KMS-11 (cell line): ENCODE measurements around the gene TESMIN.

ENCODE experiments used
- H2AFZ ChIP-seq: fragments of 200-600 bp; sonication (generic); 2 replicates; pipeline ENCODE4 v1.6.1; 2016; ENCODE audit warnings: antibody characterized with exemption, mixed run types, low read depth
- H3K27ac ChIP-seq: fragments of 200-600 bp; sonication (generic); 2 replicates; pipeline ENCODE4 v1.6.1; 2016; ENCODE audit warnings: mild to moderate bottlenecking, mixed run types
- H3K27me3 ChIP-seq: fragments of 200-600 bp; sonication (generic); 2 replicates; pipeline ENCODE4 v1.6.1; 2017; ENCODE audit warnings: mild to moderate bottlenecking, low read depth, mixed run types, moderate library complexity; ENCODE audit not compliant: insufficient read depth
- H3K36me3 ChIP-seq: fragments of 200-600 bp; sonication (generic); 2 replicates; pipeline ENCODE4 v1.6.1; 2017; ENCODE audit warnings: mild to moderate bottlenecking, mixed run types; ENCODE audit not compliant: insufficient read depth
- H3K4me1 ChIP-seq: fragments of 200-600 bp; sonication (generic); 2 replicates; pipeline ENCODE4 v1.6.1; 2016; ENCODE audit warnings: mild to moderate bottlenecking, low read depth, mixed run types; ENCODE audit not compliant: poor library complexity, severe bottlenecking
- H3K4me2 ChIP-seq: fragments of 200-600 bp; sonication (generic); 2 replicates; pipeline ENCODE4 v1.7.0; 2016; ENCODE audit warnings: mild to moderate bottlenecking, mixed run types
- H3K4me3 ChIP-seq: fragments of 200-600 bp; sonication (generic); IDR thresholded peaks from 2 replicates; pipeline ENCODE4 v1.6.1; 2017; ENCODE audit warnings: low read depth, low read length, mixed read lengths; ENCODE audit not compliant: insufficient read depth
- H3K79me2 ChIP-seq: fragments of 200-600 bp; sonication (generic); 2 replicates; pipeline ENCODE4 v1.6.1; 2016; ENCODE audit warnings: low read depth, mixed run types; ENCODE audit not compliant: insufficient read depth
- H3K9ac ChIP-seq: fragments of 200-600 bp; sonication (generic); 2 replicates; pipeline ENCODE4 v1.6.1; 2016; ENCODE audit warnings: mild to moderate bottlenecking, mixed run types
- H4K20me1 ChIP-seq: fragments of 200-600 bp; sonication (generic); 2 replicates; pipeline ENCODE4 v1.6.1; 2016; ENCODE audit warnings: mild to moderate bottlenecking, mixed run types; ENCODE audit not compliant: insufficient read depth
- TF ChIP-seq, protein P1 (sequence below): fragments of 200-600 bp; sonication (generic); conservative IDR thresholded peaks from 2 replicates; pipeline ENCODE4 v1.6.1; 2017; ENCODE audit warnings: low read depth, mild to moderate bottlenecking, antibody characterized with exemption, low read length, moderate library complexity, mixed read lengths

The TESMIN gene

GRCh38 chr11:68687311-68687710 is 64.0 kb downstream of the TESMIN start:
- H3K9ac ChIP-seq: no peak overlapping the region

DNA sequence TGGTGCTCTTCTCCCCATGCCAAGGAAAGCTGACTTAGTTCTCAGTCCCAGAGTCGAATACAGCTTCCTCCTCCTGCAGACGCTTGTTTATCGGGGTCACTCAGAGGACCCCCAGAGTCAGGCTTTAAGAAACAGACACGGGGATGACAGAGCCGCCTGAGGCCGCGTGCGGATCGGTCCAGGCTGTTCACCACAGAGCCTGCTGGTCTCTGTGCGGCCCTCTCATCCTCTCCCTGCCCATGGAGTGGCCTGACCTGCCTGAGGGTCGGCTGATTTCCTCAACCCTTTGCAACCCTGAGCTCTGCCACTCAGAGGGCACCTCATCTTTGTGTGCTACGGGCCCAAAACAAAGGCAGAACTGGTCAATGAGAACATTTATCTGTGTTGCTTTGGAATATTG is 64.8 kb downstream of the TESMIN start:
- Histone ChIP-seq H2AFZ (no peak overlapping the region), H3K79me2 (no peaks in the 10 kb centered on the region), H3K4me1 (no peaks in the 10 kb centered on the region), H3K4me3 (no peak overlapping the region), H3K4me2 (no peak overlapping the region), H3K9ac (no peak overlapping the region), H3K27me3 (peaks cover 32% of the 10 kb centered on the region), H3K36me3 (no peaks in the 10 kb centered on the region), H4K20me1 (no peaks in the 10 kb centered on the region), H3K27ac (no peak overlapping the region)
- TF ChIP-seq, protein P1, sequence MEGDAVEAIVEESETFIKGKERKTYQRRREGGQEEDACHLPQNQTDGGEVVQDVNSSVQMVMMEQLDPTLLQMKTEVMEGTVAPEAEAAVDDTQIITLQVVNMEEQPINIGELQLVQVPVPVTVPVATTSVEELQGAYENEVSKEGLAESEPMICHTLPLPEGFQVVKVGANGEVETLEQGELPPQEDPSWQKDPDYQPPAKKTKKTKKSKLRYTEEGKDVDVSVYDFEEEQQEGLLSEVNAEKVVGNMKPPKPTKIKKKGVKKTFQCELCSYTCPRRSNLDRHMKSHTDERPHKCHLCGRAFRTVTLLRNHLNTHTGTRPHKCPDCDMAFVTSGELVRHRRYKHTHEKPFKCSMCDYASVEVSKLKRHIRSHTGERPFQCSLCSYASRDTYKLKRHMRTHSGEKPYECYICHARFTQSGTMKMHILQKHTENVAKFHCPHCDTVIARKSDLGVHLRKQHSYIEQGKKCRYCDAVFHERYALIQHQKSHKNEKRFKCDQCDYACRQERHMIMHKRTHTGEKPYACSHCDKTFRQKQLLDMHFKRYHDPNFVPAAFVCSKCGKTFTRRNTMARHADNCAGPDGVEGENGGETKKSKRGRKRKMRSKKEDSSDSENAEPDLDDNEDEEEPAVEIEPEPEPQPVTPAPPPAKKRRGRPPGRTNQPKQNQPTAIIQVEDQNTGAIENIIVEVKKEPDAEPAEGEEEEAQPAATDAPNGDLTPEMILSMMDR: no peak

More at GRCh38 chr11:68687311-68687710, 64.0 kb downstream of the TESMIN start:
- Histone ChIP-seq H3K27me3 (peaks cover 28% of the 10 kb centered on the region), H3K79me2 (no peaks in the 10 kb centered on the region), H3K27ac (no peak overlapping the region), H3K4me3 (no peak overlapping the region), H3K36me3 (no peaks in the 10 kb centered on the region), H3K4me2 (no peak overlapping the region), H4K20me1 (no peaks in the 10 kb centered on the region), H2AFZ (no peak overlapping the region), H3K4me1 (no peaks in the 10 kb centered on the region)
- TF ChIP-seq, protein P1: no peak

DNA sequence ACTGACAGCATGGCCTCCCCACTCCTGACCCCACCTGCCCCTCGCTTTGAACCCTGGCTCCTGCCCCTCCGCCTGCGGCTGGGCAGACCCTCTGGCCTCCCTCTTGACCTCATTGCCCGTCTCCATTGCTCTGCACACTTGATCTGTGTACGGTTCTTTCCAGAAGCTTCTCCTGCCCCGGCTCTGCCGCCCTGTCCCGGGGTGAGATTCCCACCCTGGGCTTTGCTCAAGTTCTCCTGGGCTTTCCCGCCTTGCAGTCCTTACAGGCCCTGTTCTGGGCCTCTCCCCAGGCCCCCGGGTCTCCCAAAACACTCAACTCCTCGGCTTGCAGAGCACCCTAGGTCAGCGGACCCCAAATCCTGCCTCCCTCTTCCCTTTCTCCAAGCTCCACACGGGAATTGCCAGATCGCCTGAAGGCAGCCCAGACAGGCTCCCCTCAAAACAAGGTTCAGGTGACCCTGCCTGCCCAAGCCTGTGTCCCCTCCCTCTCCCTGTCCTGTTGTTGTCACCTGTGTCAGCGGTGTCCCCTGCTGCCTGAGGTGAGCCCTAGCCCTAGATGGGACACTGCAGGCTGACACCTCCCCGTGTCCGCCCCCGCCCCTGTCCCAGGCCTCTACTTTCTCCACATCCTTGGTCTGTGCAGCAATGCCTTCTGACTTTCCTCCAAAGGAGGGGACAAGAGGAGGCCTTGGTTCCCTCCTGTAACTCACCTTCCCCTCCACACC is 65.5 kb downstream of the TESMIN start:
- Histone ChIP-seq H3K27me3 (peaks cover 32% of the 10 kb centered on the region), H4K20me1 (no peaks in the 10 kb centered on the region), H3K9ac (no peak overlapping the region), H3K4me1 (no peaks in the 10 kb centered on the region), H2AFZ (no peak overlapping the region), H3K4me2 (no peak overlapping the region), H3K27ac (no peak overlapping the region), H3K36me3 (no peaks in the 10 kb centered on the region), H3K79me2 (no peaks in the 10 kb centered on the region), H3K4me3 (no peak overlapping the region)
- TF ChIP-seq, protein P1: no peak

GRCh38 chr11:68684385-68685356 is 66.6 kb downstream of the TESMIN start, which contains the start of gene GAL:
Gene GAL (plus strand): TSS chr11:68684544. CDS start chr11:68684924, 380 bp downstream.
- Histone ChIP-seq H3K4me3 (no peak within 1 kb of the TSS), H3K4me1 (no peaks in the 10 kb centered on the region), H4K20me1 (no peaks in the 10 kb centered on the region), H3K9ac (no peak within 1 kb of the TSS), H3K27me3 (peaks cover 32% of the 10 kb centered on the region), H3K36me3 (no peaks in the 10 kb centered on the region), H3K4me2 (no peak within 1 kb of the TSS), H3K79me2 (no peaks in the 10 kb centered on the region), H2AFZ (no peak within 1 kb of the TSS), H3K27ac (no peak within 1 kb of the TSS)
- TF ChIP-seq, protein P1: no peak
